Spinal cord (tissue), 10 donors: ENCODE measurements around the gene DIP2A. TPM values are rescaled to one million over a fixed set of nuclear protein-coding genes. Genes with fewer than 3 reads are reported as not detected.
"Not testable (repeated sequence)": the region's sequence is repeated elsewhere in the genome, so short reads cannot be mapped to it uniquely, and the experiment has no call there.

Experiments
- DNase-seq, 6 donors: peaks; one replicate each; pipeline versions ENCODE4 v3.0.0 to v3.0.0-alpha.2; 2013 to 2015; ENCODE audit warnings: low spot score in 6 of 6, low read depth in 4 of 6
- H3K27ac ChIP-seq: one replicate; pipeline ENCODE4 v1.5.1; 2013; ENCODE audit warnings: low read depth, low read length, control low read depth
- H3K27me3 ChIP-seq: one replicate; pipeline ENCODE4 v1.6.1; 2013; ENCODE audit warnings: low read length; ENCODE audit not compliant: control insufficient read depth, insufficient read depth
- H3K36me3 ChIP-seq: one replicate; pipeline ENCODE4 v1.6.1; 2013; ENCODE audit warnings: low read length; ENCODE audit not compliant: control insufficient read depth, insufficient read depth
- H3K4me1 ChIP-seq: one replicate; pipeline ENCODE4 v1.6.1; 2013; ENCODE audit warnings: low read length; ENCODE audit not compliant: control insufficient read depth, insufficient read depth
- H3K4me3 ChIP-seq: one replicate; pipeline ENCODE4 v1.5.1; 2013; ENCODE audit warnings: low read depth, low read length, control low read depth
- H3K9me3 ChIP-seq: one replicate; pipeline ENCODE4 v1.6.1; 2013; ENCODE audit warnings: low read length; ENCODE audit not compliant: control insufficient read depth, insufficient read depth
- WGBS: methylation state at CpG from one replicate; pipeline ENCODE4 v1.1.5; 2013; ENCODE audit warnings: missing lambda C conversion rate; ENCODE audit not compliant: insufficient coverage; 5-methylcytosine and 5-hydroxymethylcytosine counted together
- polyA plus RNA-seq, 2 donors: library from polyadenylated mRNA; unstranded; fragments of 120-200 nt; gene quantifications; one replicate each; pipeline ENCODE4 v1.2.1, GENCODE V29; 2013; ENCODE audit not compliant: insufficient read length in 2 of 2
- total RNA-seq, 2 donors: library from RNA; depleted of rRNA in 1 of 2; stranded (reverse); fragments of 120-200 nt in 1 of 2; fragments of >200 nt in 1 of 2; gene quantifications; one replicate each; pipeline versions ENCODE4 v1.2.3 to v1.2.4, GENCODE V29; 2013 to 2014
- donor health status: healthy.

Gene DIP2A
- total and polyA plus RNA-seq, 4 donors, result 41.2 to 69.6 (median 43.2) TPM

GRCh38 chr21:46441961-46442498 lies 16.7 kb upstream of the DIP2A start:
- no peaks in the 10 kb centered on the region for H3K27me3 ChIP-seq
- DNase-seq, result no peak
- no peaks in the 10 kb centered on the region for H3K9me3 ChIP-seq
- 95% methylated on average over 22 of the region's 23 CpGs for WGBS
- H3K36me3 ChIP-seq, result peaks cover 83% of the 10 kb centered on the region
- H3K4me3 ChIP-seq, result no peak overlapping the region
- H3K4me1 ChIP-seq, result no peaks in the 10 kb centered on the region
- no peak overlapping the region for H3K27ac ChIP-seq

- Histone ChIP-seq H3K27me3 (no peaks in the 10 kb centered on the region), H3K27ac (no peak overlapping the region), H3K36me3 (peaks cover 74% of the 10 kb centered on the region), H3K9me3 (no peaks in the 10 kb centered on the region), H3K4me1 (no peaks in the 10 kb centered on the region), H3K4me3 (no peak overlapping the region)
- no peak for DNase-seq
- 78% methylated on average over 15 of the region's 15 CpGs for WGBS
Measured at GRCh38 chr21:46442938-46443337, 15.8 kb upstream of the DIP2A start.

DNA sequence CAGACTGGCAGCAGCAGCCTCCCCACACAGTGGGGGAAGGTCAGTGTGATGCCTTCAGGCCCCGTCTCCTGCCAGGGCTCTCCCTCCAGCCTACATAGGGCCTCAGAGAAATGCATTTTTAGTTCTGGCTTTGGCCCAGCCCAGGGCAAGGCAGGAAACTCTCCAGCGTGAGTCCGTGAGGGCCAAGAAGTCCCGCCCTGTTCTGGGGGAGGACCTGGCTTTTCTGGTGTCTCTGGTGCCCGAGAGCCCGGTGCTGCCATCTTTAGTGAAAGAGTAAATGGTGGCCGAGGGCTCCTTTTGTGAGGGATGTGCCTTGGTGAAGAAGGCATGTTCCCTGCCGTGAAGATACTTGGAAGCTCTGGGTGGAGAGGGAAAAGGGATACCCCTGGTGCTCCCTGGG lies 14.8 kb upstream of the DIP2A start:
- no peaks in the 10 kb centered on the region for H3K9me3 ChIP-seq
- H3K36me3 ChIP-seq, result peaks cover 64% of the 10 kb centered on the region
- no peaks in the 10 kb centered on the region for H3K27me3 ChIP-seq
- WGBS, result 84% methylated on average over 8 of the region's 8 CpGs
- H3K4me1 ChIP-seq, result no peaks in the 10 kb centered on the region
- no peak overlapping the region for H3K27ac ChIP-seq
- DNase-seq, result no peak
- no peak overlapping the region for H3K4me3 ChIP-seq

DNA sequence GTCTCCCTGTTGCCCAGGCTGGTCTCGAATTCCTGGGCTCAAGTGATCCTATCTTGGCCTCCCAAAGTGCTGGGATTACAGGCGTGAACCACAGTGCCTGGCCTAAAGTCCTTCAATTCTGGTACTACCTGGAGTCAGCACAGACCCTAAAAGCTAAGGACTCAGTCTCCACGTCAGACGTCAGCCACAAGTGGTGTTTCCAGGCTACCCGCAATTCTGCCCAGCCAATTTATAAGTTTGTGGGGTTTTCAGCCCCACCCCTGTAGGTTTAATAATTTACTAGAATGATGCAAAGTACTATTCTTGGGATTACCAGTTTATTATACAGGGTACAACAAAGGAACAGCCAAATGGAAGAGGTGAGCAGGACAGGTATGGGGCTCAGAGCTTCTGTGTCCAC lies 10.6 kb upstream of the DIP2A start:
- H3K36me3 ChIP-seq, result peaks cover 25% of the 10 kb centered on the region
- no peak overlapping the region for H3K27ac ChIP-seq
- no peaks in the 10 kb centered on the region for H3K4me1 ChIP-seq
- no peak overlapping the region for H3K4me3 ChIP-seq
- DNase-seq, result no peak
- H3K9me3 ChIP-seq, result no peaks in the 10 kb centered on the region
- WGBS, result 96% methylated on average over 2 of the region's 5 CpGs
- no peaks in the 10 kb centered on the region for H3K27me3 ChIP-seq

DNA sequence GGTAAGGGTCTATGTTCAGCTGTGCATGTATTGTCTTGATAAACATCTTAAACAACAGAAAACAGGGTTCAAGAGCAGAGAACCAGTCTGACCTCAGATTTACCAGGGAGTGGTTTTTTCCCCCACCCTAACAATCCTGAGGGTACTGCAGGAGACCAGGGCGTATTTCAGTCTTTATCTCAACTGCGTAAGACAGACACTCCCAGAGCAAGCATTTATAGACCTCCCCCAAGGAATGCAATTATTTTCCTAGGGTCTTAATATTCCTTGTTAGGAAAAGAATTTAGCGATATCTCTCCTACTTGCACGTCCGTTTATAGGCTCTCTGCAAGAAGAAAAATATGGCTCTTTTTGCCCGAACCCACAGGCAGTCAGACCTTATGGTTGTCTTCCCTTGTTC lies 9.8 kb upstream of the DIP2A start:
- not testable (repeated sequence) for DNase-seq, H3K27me3 ChIP-seq, H3K4me1 ChIP-seq, H3K9me3 ChIP-seq, H3K4me3 ChIP-seq, H3K27ac ChIP-seq
- H3K36me3 ChIP-seq, result peaks cover 18% of the 10 kb centered on the region
- WGBS, result no CpG with 5 or more reads among the region's 6 CpGs

GRCh38 chr21:46452710-46453109 lies 6.0 kb upstream of the DIP2A start:
- Histone ChIP-seq H3K9me3 (no peaks in the 10 kb centered on the region), H3K4me1 (peaks cover 13% of the 10 kb centered on the region), H3K27ac (no peak overlapping the region), H3K4me3 (no peak overlapping the region), H3K27me3 (no peaks in the 10 kb centered on the region), H3K36me3 (peaks cover 2% of the 10 kb centered on the region)
- no peak for DNase-seq
- 75% methylated on average over 4 of the region's 5 CpGs for WGBS

GRCh38 chr21:46454142-46454541 lies 4.5 kb upstream of the DIP2A start:
- Histone ChIP-seq H3K4me1 (peaks cover 18% of the 10 kb centered on the region), H3K9me3 (no peaks in the 10 kb centered on the region)

GRCh38 chr21:46454634-46455390 lies 3.9 kb upstream of the DIP2A start:
- no peaks in the 10 kb centered on the region for H3K27me3 ChIP-seq
- peaks cover 2% of the 10 kb centered on the region for H3K36me3 ChIP-seq
- DNase-seq, result no peak
- no peak overlapping the region for H3K27ac ChIP-seq
- H3K9me3 ChIP-seq, result no peaks in the 10 kb centered on the region
- WGBS, result 100% methylated on average over 1 of the region's 4 CpGs
- peaks cover 21% of the 10 kb centered on the region for H3K4me1 ChIP-seq
- H3K4me3 ChIP-seq, result no peak overlapping the region

More at GRCh38 chr21:46454142-46454541, 4.5 kb upstream of the DIP2A start:
- no peak for DNase-seq
- peaks cover 2% of the 10 kb centered on the region for H3K36me3 ChIP-seq
- no peaks in the 10 kb centered on the region for H3K27me3 ChIP-seq
- no peak overlapping the region for H3K27ac ChIP-seq
- no peak overlapping the region for H3K4me3 ChIP-seq
- no CpG with 5 or more reads among the region's 3 CpGs for WGBS

- no peak overlapping the region for H3K27ac ChIP-seq
- no peaks in the 10 kb centered on the region for H3K9me3 ChIP-seq
- H3K4me3 ChIP-seq, result no peak overlapping the region
- no peaks in the 10 kb centered on the region for H3K27me3 ChIP-seq
- H3K36me3 ChIP-seq, result peaks cover 2% of the 10 kb centered on the region
- peaks cover 27% of the 10 kb centered on the region for H3K4me1 ChIP-seq
- 30% methylated on average over 5 of the region's 10 CpGs for whole genome bisulfite sequencing
- peak in 1 of 6 donors; percentile 21 for DNase-seq
Measured at GRCh38 chr21:46455575-46456385, 2.9 kb upstream of the DIP2A start.
